ENCODE measurements around the gene ABCD3.

The ABCD3 gene

GRCh38 chr1:94543001-94543400 is 124.8 kb downstream of the ABCD3 start:
- H3K4me3 ChIP-seq (ENCODE audit: insufficient read depth, low read depth, low read length) = no peak overlapping the region
- H3K36me3 ChIP-seq (ENCODE audit: control insufficient read depth, insufficient read depth, low read length) = no peaks in the 10 kb centered on the region
- H3K27ac ChIP-seq (ENCODE audit: insufficient read depth, low read depth, low read length, poor library complexity, severe bottlenecking) = no peak overlapping the region
- peaks cover 58% of the 10 kb centered on the region for H3K27me3 ChIP-seq (ENCODE audit: control insufficient read depth, insufficient read depth, low read length, poor library complexity, severe bottlenecking)
- 78 to 87% methylated on average over 1 of the region's 1 CpG for WGBS, 2 experiments
- no peaks in the 10 kb centered on the region for H3K9me3 ChIP-seq (ENCODE audit: control insufficient read depth, low read length)
- H3K4me1 ChIP-seq (ENCODE audit: control insufficient read depth, insufficient read depth, low read length) = peaks cover 13% of the 10 kb centered on the region

- no peaks in the 10 kb centered on the region for H3K36me3 ChIP-seq (ENCODE audit: control insufficient read depth, insufficient read depth, low read length)
- 87 to 94% methylated on average over 3 to 4 of the region's 4 CpGs for WGBS, 2 experiments
- no peak overlapping the region for H3K4me3 ChIP-seq (ENCODE audit: insufficient read depth, low read depth, low read length)
- peaks cover 9% of the 10 kb centered on the region for H3K4me1 ChIP-seq (ENCODE audit: control insufficient read depth, insufficient read depth, low read length)
- H3K9me3 ChIP-seq (ENCODE audit: control insufficient read depth, low read length) = no peaks in the 10 kb centered on the region
- peaks cover 58% of the 10 kb centered on the region for H3K27me3 ChIP-seq (ENCODE audit: control insufficient read depth, insufficient read depth, low read length, poor library complexity, severe bottlenecking)
- H3K27ac ChIP-seq (ENCODE audit: insufficient read depth, low read depth, low read length, poor library complexity, severe bottlenecking) = no peak overlapping the region
These were observed 125.9 kb downstream of the ABCD3 start for GRCh38 chr1:94543893-94544635.

GRCh38 chr1:94544706-94545490 is 126.7 kb downstream of the ABCD3 start:
- H3K4me3 ChIP-seq (ENCODE audit: insufficient read depth, low read depth, low read length) = no peak overlapping the region
- no peaks in the 10 kb centered on the region for H3K9me3 ChIP-seq (ENCODE audit: control insufficient read depth, low read length)
- no peak overlapping the region for H3K27ac ChIP-seq (ENCODE audit: insufficient read depth, low read depth, low read length, poor library complexity, severe bottlenecking)
- peaks cover 50% of the 10 kb centered on the region for H3K27me3 ChIP-seq (ENCODE audit: control insufficient read depth, insufficient read depth, low read length, poor library complexity, severe bottlenecking)
- no peaks in the 10 kb centered on the region for H3K36me3 ChIP-seq (ENCODE audit: control insufficient read depth, insufficient read depth, low read length)
- H3K4me1 ChIP-seq (ENCODE audit: control insufficient read depth, insufficient read depth, low read length) = peaks cover 9% of the 10 kb centered on the region
- 95 to 99% methylated on average over 4 of the region's 4 CpGs for WGBS, 2 experiments

GRCh38 chr1:94549706-94550105 is 131.5 kb downstream of the ABCD3 start:
- peaks cover 26% of the 10 kb centered on the region for H3K4me1 ChIP-seq (ENCODE audit: control insufficient read depth, insufficient read depth, low read length)
- no peaks in the 10 kb centered on the region for H3K9me3 ChIP-seq (ENCODE audit: control insufficient read depth, low read length)
- H3K36me3 ChIP-seq (ENCODE audit: control insufficient read depth, insufficient read depth, low read length) = no peaks in the 10 kb centered on the region
- H3K4me3 ChIP-seq (ENCODE audit: insufficient read depth, low read depth, low read length) = no peak overlapping the region
- no peak overlapping the region for H3K27ac ChIP-seq (ENCODE audit: insufficient read depth, low read depth, low read length, poor library complexity, severe bottlenecking)
- 93 to 94% methylated on average over 5 of the region's 5 CpGs for WGBS, 2 experiments
- H3K27me3 ChIP-seq (ENCODE audit: control insufficient read depth, insufficient read depth, low read length, poor library complexity, severe bottlenecking) = peaks cover 2% of the 10 kb centered on the region

GRCh38 chr1:94550396-94550795 is 132.2 kb downstream of the ABCD3 start:
- H3K4me1 ChIP-seq (ENCODE audit: control insufficient read depth, insufficient read depth, low read length) = peaks cover 26% of the 10 kb centered on the region
- 86 to 87% methylated on average over 6 of the region's 6 CpGs for WGBS, 2 experiments
- H3K9me3 ChIP-seq (ENCODE audit: control insufficient read depth, low read length) = no peaks in the 10 kb centered on the region
- H3K4me3 ChIP-seq (ENCODE audit: insufficient read depth, low read depth, low read length) = no peak overlapping the region
- H3K36me3 ChIP-seq (ENCODE audit: control insufficient read depth, insufficient read depth, low read length) = no peaks in the 10 kb centered on the region
- H3K27ac ChIP-seq (ENCODE audit: insufficient read depth, low read depth, low read length, poor library complexity, severe bottlenecking) = no peak overlapping the region
- no peaks in the 10 kb centered on the region for H3K27me3 ChIP-seq (ENCODE audit: control insufficient read depth, insufficient read depth, low read length, poor library complexity, severe bottlenecking)

- Histone ChIP-seq H3K9me3 (ENCODE audit: control insufficient read depth, low read length) (no peaks in the 10 kb centered on the region), H3K4me1 (ENCODE audit: control insufficient read depth, insufficient read depth, low read length) (peaks cover 26% of the 10 kb centered on the region), H3K4me3 (ENCODE audit: insufficient read depth, low read depth, low read length) (no peak overlapping the region), H3K36me3 (ENCODE audit: control insufficient read depth, insufficient read depth, low read length) (no peaks in the 10 kb centered on the region), H3K27ac (ENCODE audit: insufficient read depth, low read depth, low read length, poor library complexity, severe bottlenecking) (no peak overlapping the region), H3K27me3 (ENCODE audit: control insufficient read depth, insufficient read depth, low read length, poor library complexity, severe bottlenecking) (no peaks in the 10 kb centered on the region)
- WGBS, 2 experiments = 81 to 85% methylated on average over 5 of the region's 5 CpGs
These were observed 132.6 kb downstream of the ABCD3 start for GRCh38 chr1:94550800-94551241.

GRCh38 chr1:94551449-94551848 is 133.3 kb downstream of the ABCD3 start:
- Histone ChIP-seq H3K27ac (ENCODE audit: insufficient read depth, low read depth, low read length, poor library complexity, severe bottlenecking) (no peak overlapping the region), H3K27me3 (ENCODE audit: control insufficient read depth, insufficient read depth, low read length, poor library complexity, severe bottlenecking) (no peaks in the 10 kb centered on the region), H3K9me3 (ENCODE audit: control insufficient read depth, low read length) (no peaks in the 10 kb centered on the region), H3K36me3 (ENCODE audit: control insufficient read depth, insufficient read depth, low read length) (no peaks in the 10 kb centered on the region), H3K4me1 (ENCODE audit: control insufficient read depth, insufficient read depth, low read length) (peaks cover 26% of the 10 kb centered on the region), H3K4me3 (ENCODE audit: insufficient read depth, low read depth, low read length) (no peak overlapping the region)
- 92 to 94% methylated on average over 7 of the region's 7 CpGs for WGBS, 2 experiments

GRCh38 chr1:94552071-94552586 is 133.9 kb downstream of the ABCD3 start:
- H3K4me1 ChIP-seq (ENCODE audit: control insufficient read depth, insufficient read depth, low read length) = peaks cover 26% of the 10 kb centered on the region
- WGBS, 2 experiments = 69 to 71% methylated on average over 8 of the region's 8 CpGs
- H3K27ac ChIP-seq (ENCODE audit: insufficient read depth, low read depth, low read length, poor library complexity, severe bottlenecking) = no peak overlapping the region
- H3K27me3 ChIP-seq (ENCODE audit: control insufficient read depth, insufficient read depth, low read length, poor library complexity, severe bottlenecking) = no peaks in the 10 kb centered on the region
- H3K4me3 ChIP-seq (ENCODE audit: insufficient read depth, low read depth, low read length) = no peak overlapping the region
- H3K36me3 ChIP-seq (ENCODE audit: control insufficient read depth, insufficient read depth, low read length) = no peaks in the 10 kb centered on the region
- H3K9me3 ChIP-seq (ENCODE audit: control insufficient read depth, low read length) = no peaks in the 10 kb centered on the region

- no peak overlapping the region for H3K27ac ChIP-seq (ENCODE audit: insufficient read depth, low read depth, low read length, poor library complexity, severe bottlenecking)
- H3K4me1 ChIP-seq (ENCODE audit: control insufficient read depth, insufficient read depth, low read length) = peaks cover 26% of the 10 kb centered on the region
- no peaks in the 10 kb centered on the region for H3K27me3 ChIP-seq (ENCODE audit: control insufficient read depth, insufficient read depth, low read length, poor library complexity, severe bottlenecking)
- H3K9me3 ChIP-seq (ENCODE audit: control insufficient read depth, low read length) = no peaks in the 10 kb centered on the region
- no peak overlapping the region for H3K4me3 ChIP-seq (ENCODE audit: insufficient read depth, low read depth, low read length)
- H3K36me3 ChIP-seq (ENCODE audit: control insufficient read depth, insufficient read depth, low read length) = no peaks in the 10 kb centered on the region
- 25 to 29% methylated on average over 4 to 5 of the region's 5 CpGs for WGBS, 2 experiments
These were observed 135.1 kb downstream of the ABCD3 start for GRCh38 chr1:94553323-94553730.

- no peaks in the 10 kb centered on the region for H3K27me3 ChIP-seq (ENCODE audit: control insufficient read depth, insufficient read depth, low read length, poor library complexity, severe bottlenecking)
- H3K4me3 ChIP-seq (ENCODE audit: insufficient read depth, low read depth, low read length) = no peak overlapping the region
- no peaks in the 10 kb centered on the region for H3K9me3 ChIP-seq (ENCODE audit: control insufficient read depth, low read length)
- no peaks in the 10 kb centered on the region for H3K36me3 ChIP-seq (ENCODE audit: control insufficient read depth, insufficient read depth, low read length)
- H3K4me1 ChIP-seq (ENCODE audit: control insufficient read depth, insufficient read depth, low read length) = peaks cover 26% of the 10 kb centered on the region
- 80 to 85% methylated on average over 4 of the region's 4 CpGs for WGBS, 2 experiments
- no peak overlapping the region for H3K27ac ChIP-seq (ENCODE audit: insufficient read depth, low read depth, low read length, poor library complexity, severe bottlenecking)
These were observed 135.7 kb downstream of the ABCD3 start for GRCh38 chr1:94553931-94554330.
